SH-SY5Y (cell line): ENCODE data around the gene PHLDB3.

Source experiments
- GATA2 ChIP-seq: IDR thresholded peaks from 2 replicates; pipeline ENCODE4 v1.6.1; 2011; ENCODE audit warnings: mild to moderate bottlenecking, low read depth, low read length
- GATA3 ChIP-seq: IDR thresholded peaks from 2 replicates; pipeline ENCODE4 v1.6.1; 2011; ENCODE audit warnings: low read depth, mild to moderate bottlenecking, low read length, moderate library complexity

DNA sequence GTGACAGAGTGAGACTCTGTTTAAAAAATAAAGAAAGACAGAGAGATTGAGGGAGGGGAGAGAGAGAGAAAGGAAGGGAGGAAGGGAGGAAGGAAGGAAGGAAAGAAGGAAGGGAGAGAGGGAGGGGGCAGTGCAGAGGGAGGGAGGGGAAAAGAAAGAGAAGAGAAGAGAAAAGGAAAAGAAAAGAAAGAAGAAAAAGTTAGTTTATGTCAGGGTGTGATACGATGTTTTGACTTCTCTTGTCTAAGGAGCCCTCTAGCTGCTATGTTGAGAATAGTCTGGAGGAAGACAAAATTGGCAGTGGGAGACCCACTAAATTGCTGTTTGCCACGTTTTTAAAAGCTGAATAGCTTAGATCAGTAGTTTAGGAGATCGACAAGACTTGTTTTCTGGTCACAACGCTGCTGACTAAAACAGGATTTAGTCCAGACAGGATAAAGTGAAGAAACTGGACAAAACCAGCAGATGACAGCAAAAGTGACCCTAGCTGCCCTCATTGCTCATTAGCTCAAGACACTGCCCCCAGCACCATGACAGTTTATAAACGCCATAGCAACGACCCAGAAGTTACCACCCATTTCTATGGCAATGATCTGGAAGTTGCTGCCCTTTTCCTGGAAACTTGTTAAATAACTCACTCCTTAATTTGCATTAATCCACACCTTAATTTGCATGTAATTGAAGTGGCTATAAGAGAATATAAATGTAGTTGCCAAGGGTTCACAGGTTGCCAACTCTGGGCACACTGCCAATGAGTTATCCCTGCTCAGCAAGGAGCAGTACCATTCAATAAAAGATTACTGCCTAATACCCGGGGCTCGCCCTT is 78.8 kb downstream of the PHLDB3 start:
- TF ChIP-seq GATA2 (no peak), GATA3 (no peak)
